Fibroblast of lung (primary cell): Measurements from ENCODE around the gene ELFN1. TPM values are rescaled to one million over a fixed set of nuclear protein-coding genes. Genes with fewer than 3 reads are reported as not detected.

ENCODE experiments used
- DNase-seq, 2 donors: peaks; one replicate each; pipeline versions ENCODE4 v3.0.0 to v3.0.0-alpha.2; 2010; ENCODE audit warnings: low read depth in 2 of 2
- H2AFZ ChIP-seq: 2 replicates; pipeline ENCODE4 v1.5.1; 2012; ENCODE audit warnings: low read length, control low read depth, inconsistent platforms
- H3K27ac ChIP-seq: 2 replicates; pipeline ENCODE4 v1.5.1; 2011; ENCODE audit warnings: low read length, control low read depth; ENCODE audit not compliant: insufficient read depth
- H3K27me3 ChIP-seq: 2 replicates; pipeline ENCODE4 v1.5.1; 2011; ENCODE audit warnings: mild to moderate bottlenecking, low read length; ENCODE audit not compliant: control insufficient read depth, insufficient read depth
- H3K36me3 ChIP-seq: 2 replicates; pipeline ENCODE4 v1.5.1; 2011; ENCODE audit warnings: low read length; ENCODE audit not compliant: control insufficient read depth, insufficient read depth
- H3K4me1 ChIP-seq: 2 replicates; pipeline ENCODE4 v1.5.1; 2011; ENCODE audit warnings: low read length; ENCODE audit not compliant: control insufficient read depth, insufficient read depth; ENCODE audit errors: extremely low read depth
- H3K4me2 ChIP-seq: 2 replicates; pipeline ENCODE4 v1.5.1; 2011; ENCODE audit warnings: low read length, control low read depth; ENCODE audit not compliant: insufficient read depth; ENCODE audit errors: extremely low read depth
- H3K4me3 ChIP-seq, 4 experiments: fragments of 200-600 bp in 1 of 4; sonication (generic) in 1 of 4; replicated peaks in 1 of 4; 2 replicates each; pipeline ENCODE4 v1.5.1; 2011 to 2016; ENCODE audit warnings: low read length in 4 of 4, low read depth in 3 of 4, mild to moderate bottlenecking in 3 of 4, control low read depth in 2 of 4, inconsistent platforms in 1 of 4, mixed read lengths in 1 of 4; ENCODE audit not compliant: insufficient read depth in 1 of 4; ENCODE audit errors: control extremely low read depth in 1 of 4
- H3K79me2 ChIP-seq: 2 replicates; pipeline ENCODE4 v1.5.1; 2012; ENCODE audit warnings: mild to moderate bottlenecking, low read length, inconsistent platforms; ENCODE audit not compliant: control insufficient read depth, insufficient read depth
- H3K9ac ChIP-seq: 2 replicates; pipeline ENCODE4 v1.5.1; 2011; ENCODE audit warnings: mild to moderate bottlenecking, low read length, control low read depth; ENCODE audit not compliant: insufficient read depth
- H3K9me3 ChIP-seq: 2 replicates; pipeline ENCODE4 v1.5.1; 2012; ENCODE audit warnings: low read depth, low read length; ENCODE audit not compliant: control insufficient read depth, insufficient read depth
- H4K20me1 ChIP-seq: 2 replicates; pipeline ENCODE4 v1.5.1; 2011; ENCODE audit warnings: low read length; ENCODE audit not compliant: control insufficient read depth, insufficient read depth; ENCODE audit errors: extremely low read depth
- CTCF ChIP-seq, 2 donors: IDR thresholded peaks in 1 of 2; conservative IDR thresholded peaks in 1 of 2; 1 replicate in 1 of 2; 2 replicates in 1 of 2; pipeline ENCODE4 v1.5.1; 2011 to 2012; ENCODE audit warnings: low read length in 2 of 2, control low read depth in 1 of 2, inconsistent platforms in 1 of 2, low read depth in 1 of 2, mild to moderate bottlenecking in 1 of 2
- EZH2 ChIP-seq: IDR thresholded peaks from 2 replicates; pipeline ENCODE4 v1.5.1; 2012; ENCODE audit warnings: low read length, control low read depth, mild to moderate bottlenecking; ENCODE audit errors: missing control alignments
- polyA plus RNA-seq, 2 donors: library from polyadenylated mRNA; depleted of rRNA in 1 of 2; stranded (reverse) in 1 of 2; unstranded in 1 of 2; fragments of >200 nt; gene quantifications; 2 replicates each; pipeline ENCODE4 v1.2.1, GENCODE V29; 2011 to 2012; ENCODE audit warnings: missing spikeins in 1 of 2
- total RNA-seq: library from RNA; depleted of rRNA; stranded (reverse); fragments of >200 nt; gene quantifications from 2 replicates; pipeline ENCODE4 v1.2.1, GENCODE V29; 2014

ELFN1 gene
- total and polyA plus RNA-seq, 2 donors (not counting 1 experiment from before 2014, with no cell fraction given), result 0.16 to 0.33 TPM

GRCh38 chr7:1691601-1692514 lies 21.8 kb downstream of the ELFN1 start:
- TF ChIP-seq CTCF (conservative IDR thresholded peaks at IDR 0.05 in 1 of 2, IDR thresholded peaks at IDR 0.05 in 1 of 2; ENCODE audit: low read depth in 1 of 2, low read length in 2 of 2), result no peak
- peak; percentile 12 for TF ChIP-seq EZH2
- Histone ChIP-seq H3K4me2 (no peak overlapping the region), H4K20me1 (no peaks in the 10 kb centered on the region), H3K79me2 (no peaks in the 10 kb centered on the region), H3K36me3 (no peaks in the 10 kb centered on the region), H2AFZ (no peak overlapping the region), H3K27ac (no peak overlapping the region), H3K9ac (no peak overlapping the region), H3K4me1 (no peaks in the 10 kb centered on the region), H3K27me3 (peaks cover 2% of the 10 kb centered on the region), H3K4me3 (no peak overlapping the region), H3K9me3 (no peaks in the 10 kb centered on the region)
- peak in 1 of 2 donors; percentile 66 for DNase-seq

DNA sequence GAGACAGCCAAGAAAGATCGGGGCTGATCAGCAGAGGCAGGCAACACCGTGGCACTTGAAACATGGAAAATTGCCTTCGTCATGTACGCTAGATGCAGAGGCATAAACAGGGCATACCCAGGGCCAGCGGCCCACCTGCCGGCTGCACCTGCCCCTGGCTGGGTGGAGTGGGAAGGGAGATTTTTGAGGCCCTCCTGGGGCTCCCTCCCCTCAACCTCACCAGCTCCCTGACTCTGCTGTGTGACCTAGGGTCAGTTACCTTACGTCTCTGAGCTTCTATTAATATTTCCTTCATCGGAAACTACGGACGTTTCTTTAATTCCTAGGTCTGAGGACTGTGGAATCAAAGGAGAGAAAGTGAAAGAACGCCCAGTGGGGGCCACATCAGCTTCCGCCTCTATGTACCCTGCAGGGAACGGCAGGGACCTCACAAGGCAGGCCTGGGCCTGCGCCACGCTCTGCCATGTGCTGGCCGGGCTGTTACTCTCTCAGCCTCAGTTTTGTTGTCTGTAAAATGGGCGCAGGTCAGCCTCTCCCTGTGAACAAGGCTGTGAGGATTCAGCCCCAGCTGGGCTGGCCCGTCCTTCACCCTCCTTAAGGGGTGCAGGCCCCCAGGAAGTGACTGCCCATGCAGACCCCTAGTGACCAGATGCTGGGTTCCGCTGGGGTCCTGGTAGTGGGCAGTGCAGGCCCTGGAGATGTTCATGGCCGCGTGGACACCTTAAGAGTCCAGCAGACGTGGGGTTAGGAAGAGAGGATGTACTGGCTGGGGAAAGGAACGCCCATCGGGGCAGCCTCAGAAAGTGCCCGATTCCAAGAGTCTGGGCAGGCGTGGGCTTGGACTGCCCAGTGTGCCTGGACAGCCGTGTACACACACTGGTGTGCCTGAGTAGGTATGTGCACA lies 22.7 kb downstream of the ELFN1 start:
- no peak overlapping the region for H3K27ac ChIP-seq
- DNase-seq, result no peak
- no peak overlapping the region for H3K9ac ChIP-seq
- H3K4me1 ChIP-seq, result no peaks in the 10 kb centered on the region
- H3K4me2 ChIP-seq, result no peak overlapping the region
- H3K27me3 ChIP-seq, result peaks cover 2% of the 10 kb centered on the region
- TF ChIP-seq EZH2 (no peak), CTCF (conservative IDR thresholded peaks at IDR 0.05 in 1 of 2, IDR thresholded peaks at IDR 0.05 in 1 of 2; ENCODE audit: low read depth in 1 of 2, low read length in 2 of 2) (no peak)
- no peak overlapping the region for H2AFZ ChIP-seq
- no peak overlapping the region for H3K4me3 ChIP-seq
- H3K79me2 ChIP-seq, result no peaks in the 10 kb centered on the region
- H3K9me3 ChIP-seq, result no peaks in the 10 kb centered on the region
- no peaks in the 10 kb centered on the region for H3K36me3 ChIP-seq
- no peaks in the 10 kb centered on the region for H4K20me1 ChIP-seq

DNA sequence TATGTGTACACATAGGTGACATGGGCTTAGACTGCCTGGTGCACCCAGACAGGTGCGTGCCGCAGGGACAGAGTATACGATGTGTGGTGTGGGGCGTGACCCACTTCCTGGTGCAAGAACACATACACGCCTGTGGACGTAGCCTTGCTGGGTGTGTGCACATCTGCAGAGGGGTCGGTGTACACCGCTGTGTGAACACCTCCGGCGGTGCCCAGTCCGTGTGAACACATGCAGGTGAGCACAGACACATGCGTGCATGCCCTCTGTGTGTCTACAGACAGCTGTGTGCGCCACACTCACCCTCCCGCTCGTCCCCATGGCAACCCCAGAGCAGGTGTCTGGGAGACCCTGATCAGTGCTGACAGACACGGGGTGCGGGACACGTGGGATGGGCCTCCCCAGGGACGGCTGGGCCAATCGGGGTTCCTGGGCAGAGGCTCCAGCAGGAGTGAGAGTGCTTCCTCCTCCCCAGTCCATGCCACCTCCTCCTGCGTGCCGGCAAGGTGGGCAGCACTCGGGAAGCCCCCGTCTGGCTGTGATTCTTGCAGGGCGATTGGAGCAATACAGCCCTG lies 23.4 kb downstream of the ELFN1 start:
- no peaks in the 10 kb centered on the region for H3K36me3 ChIP-seq
- H3K27ac ChIP-seq, result no peak overlapping the region
- no peak overlapping the region for H3K4me3 ChIP-seq
- H3K4me1 ChIP-seq, result no peaks in the 10 kb centered on the region
- no peaks in the 10 kb centered on the region for H4K20me1 ChIP-seq
- no peaks in the 10 kb centered on the region for H3K79me2 ChIP-seq
- no peaks in the 10 kb centered on the region for H3K9me3 ChIP-seq
- no peak for DNase-seq
- H3K27me3 ChIP-seq, result peaks cover 2% of the 10 kb centered on the region
- TF ChIP-seq EZH2, result no peak
- TF ChIP-seq CTCF (conservative IDR thresholded peaks at IDR 0.05 in 1 of 2, IDR thresholded peaks at IDR 0.05 in 1 of 2; ENCODE audit: low read depth in 1 of 2, low read length in 2 of 2), result no peak
- no peak overlapping the region for H2AFZ ChIP-seq
- no peak overlapping the region for H3K9ac ChIP-seq
- no peak overlapping the region for H3K4me2 ChIP-seq
